ENCODE data around the gene SAT1. TPM values are rescaled to one million over a fixed set of nuclear protein-coding genes. Genes with fewer than 3 reads are reported as not detected.

SAT1 gene
- total RNA-seq, 1 experiment from 2014 or later, result 448 TPM

DNA sequence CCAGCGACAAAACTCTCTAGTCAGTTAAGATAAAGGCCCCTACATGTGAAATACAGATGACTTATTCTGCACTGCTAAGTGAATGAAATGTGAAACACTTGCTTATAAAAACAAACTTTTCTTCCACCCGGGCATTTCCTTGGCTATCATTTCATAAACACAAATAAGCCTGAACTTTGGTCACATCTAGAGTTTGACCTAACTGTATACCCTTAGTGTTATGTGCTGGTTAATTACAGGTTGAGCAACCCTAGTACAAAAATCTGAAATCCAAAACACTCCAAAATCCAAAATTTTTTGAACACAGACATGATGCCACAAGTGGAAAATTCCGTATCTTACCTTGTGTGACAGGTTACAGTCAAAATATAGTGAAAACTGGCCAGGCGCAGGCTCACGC is 45.9 kb downstream of the SAT1 start:
- POLR2A ChIA-PET (ENCODE audit: unreplicated experiment), result no interaction called here
- H3K9me2 ChIP-seq (replicated peaks; ENCODE audit: low read length), result no peaks in the 10 kb centered on the region
- H3K4me2 ChIP-seq (ENCODE audit: low read length), result no peak overlapping the region
- H3K9me3 ChIP-seq (ENCODE audit: low read length), result no peaks in the 10 kb centered on the region
- H2AFZ ChIP-seq (ENCODE audit: low read length), result no peak overlapping the region
- H3K4me3 ChIP-seq (ENCODE audit: low read length), result no peak overlapping the region
- intact Hi-C loops (cut with micrococcal nuclease), result no loop called here
- BruUV-seq (replicated peaks), result no TSS peak
- no peaks in the 10 kb centered on the region for H3K27me3 ChIP-seq (ENCODE audit: low read length)
- no peak overlapping the region for H3K27ac ChIP-seq (ENCODE audit: low read length)
- DNase-seq (no peak), ATAC-seq (no peak)
- no peaks in the 10 kb centered on the region for H3F3A ChIP-seq (ENCODE audit: low read length, unreplicated experiment)
- CTCF ChIA-PET, result no interaction called here
- H3K79me2 ChIP-seq (ENCODE audit: low read length), result no peaks in the 10 kb centered on the region
- no peaks in the 10 kb centered on the region for H4K20me1 ChIP-seq (ENCODE audit: low read length)
- TF ChIP-seq EZH2phosphoT487 (IDR thresholded peaks at IDR 0.05; ENCODE audit: borderline replicate concordance, low read length) (no peak), CTCF (conservative IDR thresholded peaks at IDR 0.05; ENCODE audit: low read depth, low read length) (no peak), EZH2 (IDR thresholded peaks at IDR 0.05; ENCODE audit: low read length, unreplicated experiment) (no peak)
- no peaks in the 10 kb centered on the region for H3K36me3 ChIP-seq (ENCODE audit: low read depth, low read length)
- no peaks in the 10 kb centered on the region for H3K4me1 ChIP-seq (ENCODE audit: insufficient read depth, low read length)
- H3K9ac ChIP-seq (ENCODE audit: low read length), result no peak overlapping the region

GRCh38 chrX:23832721-23833120 is 49.7 kb downstream of the SAT1 start:
- no peak overlapping the region for H3K4me2 ChIP-seq (ENCODE audit: low read length)
- no peaks in the 10 kb centered on the region for H3K36me3 ChIP-seq (ENCODE audit: low read depth, low read length)
- no peak for TF ChIP-seq CTCF (conservative IDR thresholded peaks at IDR 0.05; ENCODE audit: low read depth, low read length)
- no peak for TF ChIP-seq EZH2phosphoT487 (IDR thresholded peaks at IDR 0.05; ENCODE audit: borderline replicate concordance, low read length)
- TF ChIP-seq EZH2 (IDR thresholded peaks at IDR 0.05; ENCODE audit: low read length, unreplicated experiment), result no peak
- intact Hi-C loops (cut with micrococcal nuclease), result loop anchor here (1.0 kb wide), 1 partner anchor 18 kb away; no protein-coding TSS in a partner anchor
- POLR2A ChIA-PET (ENCODE audit: unreplicated experiment), result no interaction called here
- H4K20me1 ChIP-seq (ENCODE audit: low read length), result no peaks in the 10 kb centered on the region
- BruUV-seq (replicated peaks), result no TSS peak
- no peaks in the 10 kb centered on the region for H3K9me2 ChIP-seq (replicated peaks; ENCODE audit: low read length)
- no peak overlapping the region for H3K27ac ChIP-seq (ENCODE audit: low read length)
- no peak overlapping the region for H3K4me3 ChIP-seq (ENCODE audit: low read length)
- H3K9ac ChIP-seq (ENCODE audit: low read length), result no peak overlapping the region
- no peaks in the 10 kb centered on the region for H3K4me1 ChIP-seq (ENCODE audit: insufficient read depth, low read length)
- H2AFZ ChIP-seq (ENCODE audit: low read length), result no peak overlapping the region
- no peaks in the 10 kb centered on the region for H3F3A ChIP-seq (ENCODE audit: low read length, unreplicated experiment)
- CTCF ChIA-PET, result no interaction called here
- H3K79me2 ChIP-seq (ENCODE audit: low read length), result no peaks in the 10 kb centered on the region
- no peaks in the 10 kb centered on the region for H3K9me3 ChIP-seq (ENCODE audit: low read length)
- no peak for ATAC-seq
- no peak for DNase-seq
- no peaks in the 10 kb centered on the region for H3K27me3 ChIP-seq (ENCODE audit: low read length)

Other genes starting within 250 kb of the SAT1 start
- gene PRDX4, start 115.7 kb upstream of the SAT1 start, total RNA-seq (2014; rRNA removed), result 249 and 276 TPM in 2 replicates
- 66.2 and 75.6 TPM in 2 replicates for gene ACOT9, start 39.9 kb upstream of the SAT1 start, total RNA-seq (2014; rRNA removed)
- 30.4 and 34.0 TPM in 2 replicates for gene APOO, start 124.8 kb downstream of the SAT1 start, total RNA-seq (2014; rRNA removed)
- gene CXorf58, start 124.8 kb downstream of the SAT1 start, total RNA-seq (2014; rRNA removed), result not detected in 2 replicates
- 7.3 and 8.5 TPM in 2 replicates for gene KLHL15, start 244.0 kb downstream of the SAT1 start, total RNA-seq (2014; rRNA removed)

Data from PC-3 (cell line).